Neural progenitor cell (in vitro differentiated cells): Measurements from ENCODE around the gene DPPA5. TPM values are rescaled to one million over a fixed set of nuclear protein-coding genes. Genes with fewer than 3 reads are reported as not detected.

Source experiments
- DNase-seq: peaks from one replicate; pipeline ENCODE4 v3.0.0-alpha.2; 2016; ENCODE audit warnings: low spot score
- H2AFZ ChIP-seq: fragments of 200-600 bp; sonication (generic); replicated peaks from 2 replicates; pipeline ENCODE4 v1.6.1; 2016; ENCODE audit warnings: antibody characterized with exemption
- H3F3A ChIP-seq: fragments of 200-600 bp; sonication (generic); 2 replicates; pipeline ENCODE4 v1.6.1; 2016; ENCODE audit warnings: antibody characterized with exemption, low read depth
- H3K27ac ChIP-seq: fragments of 200-600 bp; sonication (generic); 2 replicates; pipeline ENCODE4 v1.5.1; 2016; ENCODE audit warnings: mild to moderate bottlenecking
- H3K27me3 ChIP-seq: fragments of 200-600 bp; sonication (generic); 2 replicates; pipeline ENCODE4 v1.6.1; 2016; ENCODE audit warnings: mild to moderate bottlenecking, moderate library complexity
- H3K36me3 ChIP-seq: fragments of 200-600 bp; sonication (generic); 2 replicates; pipeline ENCODE4 v1.5.1; 2016
- H3K4me1 ChIP-seq: fragments of 200-600 bp; sonication (generic); 2 replicates; pipeline ENCODE4 v1.6.1; 2016; ENCODE audit warnings: mixed run types
- H3K4me2 ChIP-seq: fragments of 200-600 bp; sonication (generic); 2 replicates; pipeline ENCODE4 v1.6.1; 2016
- H3K4me3 ChIP-seq: fragments of 200-600 bp; sonication (generic); 2 replicates; pipeline ENCODE4 v1.5.1; 2016
- H3K79me2 ChIP-seq: fragments of 200-600 bp; sonication (generic); 2 replicates; pipeline ENCODE4 v1.6.1; 2016; ENCODE audit warnings: low read depth
- H3K9ac ChIP-seq: fragments of 200-600 bp; sonication (generic); 2 replicates; pipeline ENCODE4 v1.6.1; 2016
- H3K9me3 ChIP-seq: fragments of 200-600 bp; sonication (generic); 2 replicates; pipeline ENCODE4 v1.5.1; 2016; ENCODE audit warnings: low read depth
- H4K20me1 ChIP-seq: fragments of 200-600 bp; sonication (generic); 2 replicates; pipeline ENCODE4 v1.6.1; 2016; ENCODE audit warnings: low read depth
- H3K27ac Mint-ChIP-seq: 3 replicates; pipeline ENCODE4 v1.8.0; 2021; ENCODE audit warnings: mixed read lengths
- H3K27me3 Mint-ChIP-seq: 2 replicates; pipeline ENCODE4 v1.8.0; 2022; ENCODE audit warnings: low read depth, mild to moderate bottlenecking, inconsistent platforms, moderate library complexity, mixed read lengths; ENCODE audit not compliant: insufficient read depth
- H3K36me3 Mint-ChIP-seq: 3 replicates; pipeline ENCODE4 v1.8.0; 2021; ENCODE audit warnings: mixed read lengths
- H3K4me1 Mint-ChIP-seq: 3 replicates; pipeline ENCODE4 v1.8.0; 2021; ENCODE audit warnings: mixed read lengths
- H3K4me3 Mint-ChIP-seq: 3 replicates; pipeline ENCODE4 v1.8.0; 2021; ENCODE audit warnings: mild to moderate bottlenecking, moderate library complexity, mixed read lengths
- H3K9me3 Mint-ChIP-seq: 3 replicates; pipeline ENCODE4 v1.8.0; 2020; ENCODE audit warnings: mixed read lengths
- CTCF ChIP-seq: fragments of 200-600 bp; sonication (generic); IDR thresholded peaks from 2 replicates; pipeline ENCODE4 v1.5.1; 2017; ENCODE audit warnings: antibody characterized with exemption, mild to moderate bottlenecking
- EZH2 ChIP-seq: fragments of 200-600 bp; sonication (generic); IDR thresholded peaks from 2 replicates; pipeline ENCODE4 v1.6.1; 2017; ENCODE audit warnings: antibody characterized with exemption, mild to moderate bottlenecking, moderate library complexity
- EZH2phosphoT487 ChIP-seq: fragments of 200-600 bp; sonication (generic); IDR thresholded peaks from 2 replicates; pipeline ENCODE4 v1.6.1; 2017; ENCODE audit warnings: antibody characterized with exemption
- total RNA-seq: library from RNA; depleted of rRNA; stranded (reverse); fragments of >200 nt; gene quantifications from 2 replicates; pipeline ENCODE4 v1.2.3, GENCODE V29; 2015; ENCODE audit warnings: low replicate concordance

The DPPA5 gene
- total RNA-seq, 1 donor from 2014 or later, result not detected

GRCh38 chr6:73343164-73343563, 10.9 kb downstream of the DPPA5 start:
- no peaks in the 10 kb centered on the region for H3K4me1 Mint-ChIP-seq
- peaks cover 6% of the 10 kb centered on the region for H3K27me3 Mint-ChIP-seq
- H3K36me3 ChIP-seq, result no peaks in the 10 kb centered on the region
- no peak overlapping the region for H3K4me3 Mint-ChIP-seq
- no peaks in the 10 kb centered on the region for H3F3A ChIP-seq
- no peaks in the 10 kb centered on the region for H3K9me3 ChIP-seq
- no peaks in the 10 kb centered on the region for H3K36me3 Mint-ChIP-seq
- H3K4me2 ChIP-seq, result no peak overlapping the region
- H3K9ac ChIP-seq, result no peak overlapping the region
- no peak overlapping the region for H3K27ac Mint-ChIP-seq
- H3K79me2 ChIP-seq, result no peaks in the 10 kb centered on the region
- no peaks in the 10 kb centered on the region for H3K9me3 Mint-ChIP-seq
- H4K20me1 ChIP-seq, result no peaks in the 10 kb centered on the region
- H3K27ac ChIP-seq, result no peak overlapping the region
- no peak for DNase-seq
- H2AFZ ChIP-seq, result no peak overlapping the region
- no peaks in the 10 kb centered on the region for H3K27me3 ChIP-seq
- H3K4me1 ChIP-seq, result no peaks in the 10 kb centered on the region
- TF ChIP-seq CTCF (no peak), EZH2 (no peak), EZH2phosphoT487 (no peak)
- no peak overlapping the region for H3K4me3 ChIP-seq

GRCh38 chr6:73342174-73342573, 11.9 kb downstream of the DPPA5 start:
- Mint-ChIP-seq H3K4me3 (no peak overlapping the region), H3K4me1 (no peaks in the 10 kb centered on the region), H3K27me3 (peaks cover 6% of the 10 kb centered on the region), H3K9me3 (no peaks in the 10 kb centered on the region), H3K36me3 (no peaks in the 10 kb centered on the region), H3K27ac (no peak overlapping the region)
- Histone ChIP-seq H3K79me2 (no peaks in the 10 kb centered on the region), H3K27ac (no peak overlapping the region), H3K4me2 (no peak overlapping the region), H3F3A (no peaks in the 10 kb centered on the region), H3K4me3 (no peak overlapping the region), H3K9ac (no peak overlapping the region), H3K27me3 (no peaks in the 10 kb centered on the region), H3K4me1 (no peaks in the 10 kb centered on the region), H3K36me3 (no peaks in the 10 kb centered on the region), H4K20me1 (no peaks in the 10 kb centered on the region), H3K9me3 (no peaks in the 10 kb centered on the region), H2AFZ (no peak overlapping the region)
- TF ChIP-seq EZH2 (no peak), CTCF (no peak), EZH2phosphoT487 (no peak)
- no peak for DNase-seq

GRCh38 chr6:73341335-73341734, 12.7 kb downstream of the DPPA5 start:
- H2AFZ ChIP-seq, result no peak overlapping the region
- H3K36me3 ChIP-seq, result no peaks in the 10 kb centered on the region
- H3K4me1 Mint-ChIP-seq, result no peaks in the 10 kb centered on the region
- H3K4me3 Mint-ChIP-seq, result no peak overlapping the region
- TF ChIP-seq EZH2 (no peak), EZH2phosphoT487 (no peak), CTCF (no peak)
- H3K27me3 ChIP-seq, result no peaks in the 10 kb centered on the region
- H3K27me3 Mint-ChIP-seq, result peaks cover 6% of the 10 kb centered on the region
- H3K4me3 ChIP-seq, result no peak overlapping the region
- no peaks in the 10 kb centered on the region for H3K9me3 Mint-ChIP-seq
- H3K27ac ChIP-seq, result no peak overlapping the region
- no peaks in the 10 kb centered on the region for H3K79me2 ChIP-seq
- H3K27ac Mint-ChIP-seq, result no peak overlapping the region
- no peak overlapping the region for H3K4me2 ChIP-seq
- H3F3A ChIP-seq, result no peaks in the 10 kb centered on the region
- no peaks in the 10 kb centered on the region for H3K4me1 ChIP-seq
- no peaks in the 10 kb centered on the region for H4K20me1 ChIP-seq
- DNase-seq, result no peak
- no peaks in the 10 kb centered on the region for H3K36me3 Mint-ChIP-seq
- no peak overlapping the region for H3K9ac ChIP-seq
- no peaks in the 10 kb centered on the region for H3K9me3 ChIP-seq

- Mint-ChIP-seq H3K27ac (no peak overlapping the region), H3K9me3 (no peaks in the 10 kb centered on the region), H3K4me1 (no peaks in the 10 kb centered on the region), H3K4me3 (no peak overlapping the region), H3K36me3 (no peaks in the 10 kb centered on the region), H3K27me3 (peaks cover 6% of the 10 kb centered on the region)
- no peaks in the 10 kb centered on the region for H3K9me3 ChIP-seq
- no peak overlapping the region for H3K9ac ChIP-seq
- no peaks in the 10 kb centered on the region for H3K79me2 ChIP-seq
- no peaks in the 10 kb centered on the region for H3K36me3 ChIP-seq
- H3K4me2 ChIP-seq, result no peak overlapping the region
- no peaks in the 10 kb centered on the region for H3F3A ChIP-seq
- no peak for DNase-seq
- no peak overlapping the region for H3K4me3 ChIP-seq
- no peaks in the 10 kb centered on the region for H3K4me1 ChIP-seq
- H3K27ac ChIP-seq, result no peak overlapping the region
- no peaks in the 10 kb centered on the region for H3K27me3 ChIP-seq
- H2AFZ ChIP-seq, result no peak overlapping the region
- no peak for TF ChIP-seq CTCF
- no peaks in the 10 kb centered on the region for H4K20me1 ChIP-seq
Measured at GRCh38 chr6:73340048-73340447, 14.0 kb downstream of the DPPA5 start.
